Measurements from ENCODE around the gene ZNF496.
A peak's percentile ranks its signal among the peaks of the same experiment; 100 is the strongest.
"Not testable (repeated sequence)": the region's sequence is repeated elsewhere in the genome, so short reads cannot be mapped to it uniquely, and the experiment has no call there.

Gene ZNF496

DNA sequence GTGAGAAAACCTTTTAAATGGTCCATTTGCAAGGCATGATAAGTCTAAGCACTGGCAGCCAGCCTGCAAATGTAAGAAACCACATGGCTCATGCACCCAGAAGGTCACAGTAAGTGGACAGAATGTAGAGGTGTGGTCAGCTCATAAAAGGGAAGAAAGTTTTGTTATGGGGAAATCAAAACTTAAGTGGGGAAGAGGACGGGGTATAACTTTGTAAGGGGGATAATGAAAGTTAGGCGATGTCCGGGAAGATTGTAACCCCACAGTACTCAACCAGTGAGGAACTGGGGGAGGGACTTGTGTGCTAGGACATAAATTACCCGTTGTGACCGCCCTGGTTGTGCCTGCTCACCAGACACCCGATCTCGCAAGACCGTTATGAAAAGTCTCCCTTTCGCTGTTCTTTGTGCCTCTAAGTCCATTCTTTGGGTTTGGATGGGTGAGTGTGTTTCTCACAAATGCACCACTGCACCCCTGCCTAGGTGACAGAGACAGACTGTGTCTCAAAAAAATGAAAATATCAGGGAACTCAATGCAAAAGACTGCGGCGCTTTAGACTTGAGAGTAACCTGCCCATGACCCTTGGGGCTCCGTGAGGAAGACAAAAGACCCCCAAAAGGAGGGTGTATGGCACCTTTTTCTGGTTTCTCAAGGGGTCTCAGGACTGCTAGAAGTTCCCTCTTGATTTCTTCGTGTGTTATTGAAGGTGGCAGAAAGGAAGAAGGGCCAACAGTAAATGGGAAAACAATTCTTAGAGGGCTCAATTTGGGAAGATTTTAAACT lies 28.6 kb upstream of the ZNF496 start:
- no peak overlapping the region for H3K4me3 ChIP-seq (ENCODE audit: low read depth, low read length)

DNA sequence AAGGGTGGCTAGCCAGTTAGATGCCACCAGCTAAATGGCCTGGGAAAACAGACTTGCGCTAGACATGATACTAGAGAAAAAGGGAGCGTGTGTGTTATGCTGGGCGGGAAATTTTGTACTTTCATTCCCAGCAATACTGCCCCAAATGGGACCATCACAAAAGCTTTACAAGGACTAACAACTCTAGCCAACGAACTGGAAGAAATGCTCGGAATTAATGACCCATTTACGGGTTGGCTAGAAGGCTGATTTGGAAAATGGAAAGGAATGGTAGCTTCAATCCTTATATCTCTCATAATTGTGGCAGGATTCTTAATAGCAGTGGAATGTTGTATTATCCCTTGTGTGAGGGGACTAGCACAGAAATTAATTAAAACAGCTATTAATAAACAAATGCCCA lies 27.9 kb upstream of the ZNF496 start:
- no peak overlapping the region for H3K4me3 ChIP-seq (ENCODE audit: low read depth, low read length)

DNA sequence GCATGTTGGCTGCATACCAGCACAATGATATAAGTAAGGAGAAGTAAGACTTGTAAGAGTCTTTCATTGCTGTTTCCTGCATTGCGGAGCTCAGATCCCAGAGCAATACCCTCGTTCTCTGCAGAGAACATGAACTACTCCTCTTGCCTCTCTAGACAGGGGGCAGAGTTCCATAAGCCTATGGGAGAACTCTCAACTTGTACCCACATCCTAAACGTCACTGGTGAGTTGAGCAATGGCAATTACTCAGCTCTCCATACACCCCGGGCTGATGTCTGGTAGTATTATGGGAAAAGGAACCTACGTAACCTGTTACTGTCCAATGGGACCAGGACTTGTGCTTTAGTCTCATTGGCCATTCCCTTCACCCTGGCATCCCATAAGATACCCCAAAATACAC lies 27.3 kb upstream of the ZNF496 start:
- no peak overlapping the region for H3K4me3 ChIP-seq (ENCODE audit: low read depth, low read length)

DNA sequence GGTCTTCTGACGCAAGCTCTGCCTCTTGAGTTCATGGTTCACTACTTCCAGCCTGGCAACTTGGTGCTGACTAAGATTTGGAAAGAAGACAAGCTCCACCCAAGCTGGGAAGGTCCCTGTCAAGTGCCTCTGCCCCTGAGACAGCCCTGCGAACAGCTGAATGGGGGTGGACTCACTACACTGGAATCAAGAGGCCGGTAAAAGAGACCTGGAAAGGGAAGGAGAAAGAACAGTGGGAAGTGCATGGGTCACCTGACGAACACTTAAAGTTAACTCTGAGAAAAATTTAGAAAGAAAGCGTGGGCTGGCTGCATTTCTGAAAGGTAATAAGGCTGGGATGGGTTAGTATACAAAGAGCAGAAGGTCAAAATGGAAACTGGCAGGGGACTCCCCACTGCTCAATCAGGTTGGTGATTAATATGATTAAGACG lies 26.1 kb upstream of the ZNF496 start:
- no peak overlapping the region for H3K4me3 ChIP-seq (ENCODE audit: low read depth, low read length)

DNA sequence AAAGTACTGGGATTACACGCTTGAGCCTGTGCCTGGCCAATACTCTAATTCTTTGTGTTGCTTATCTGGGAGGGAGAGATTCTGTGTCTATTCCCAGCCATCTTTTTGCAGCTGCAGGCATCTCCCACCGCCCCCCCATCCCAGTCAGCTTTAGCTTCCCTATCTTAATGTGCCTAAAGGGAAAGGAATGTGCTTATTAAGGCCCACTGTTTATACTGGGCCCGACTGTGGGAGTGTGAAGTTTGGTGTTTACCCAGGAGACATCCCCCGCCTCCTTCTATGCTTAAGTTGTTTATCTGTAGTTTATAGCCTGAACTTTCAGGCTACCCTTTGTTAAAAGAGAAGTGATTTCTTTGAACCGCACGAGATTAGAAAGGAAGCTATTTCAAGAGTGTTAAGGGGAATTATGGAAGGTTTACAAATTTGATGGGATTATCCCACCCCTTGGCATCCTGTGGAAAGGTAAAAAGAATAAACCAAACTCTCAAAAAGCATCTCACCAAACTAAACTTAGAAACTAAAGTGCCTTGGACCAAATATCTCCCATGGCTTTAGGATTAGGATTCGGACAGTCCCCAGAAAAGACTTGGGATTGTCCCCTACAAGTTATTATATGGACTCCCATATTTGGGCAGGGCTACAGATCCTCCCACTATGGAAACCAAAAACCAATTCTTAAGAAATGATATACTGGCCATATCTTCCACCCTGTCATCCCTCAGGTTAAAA lies 25.5 kb upstream of the ZNF496 start:
- no peak overlapping the region for H3K4me3 ChIP-seq (ENCODE audit: low read depth, low read length)

DNA sequence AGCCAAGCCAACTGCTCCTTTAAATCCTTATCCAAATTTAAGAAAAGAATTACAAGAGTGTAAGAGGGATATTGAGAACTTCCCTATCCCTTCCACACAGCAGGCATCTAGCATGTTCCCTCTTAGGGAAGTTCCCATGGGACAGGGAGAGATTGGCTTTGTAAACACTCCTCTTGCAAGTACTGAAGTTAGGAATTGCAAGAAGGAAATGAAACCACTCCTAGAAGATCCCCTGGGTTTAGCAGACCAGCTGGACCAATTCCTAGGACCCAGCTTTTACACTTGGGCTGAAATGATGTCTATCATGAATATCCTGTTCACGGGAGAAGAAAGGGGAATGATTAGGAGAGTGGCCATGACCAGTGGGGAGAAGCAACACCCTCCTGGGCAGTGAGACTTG lies 23.5 kb upstream of the ZNF496 start:
- H3K4me3 ChIP-seq (ENCODE audit: low read depth, low read length): not testable (repeated sequence)

DNA sequence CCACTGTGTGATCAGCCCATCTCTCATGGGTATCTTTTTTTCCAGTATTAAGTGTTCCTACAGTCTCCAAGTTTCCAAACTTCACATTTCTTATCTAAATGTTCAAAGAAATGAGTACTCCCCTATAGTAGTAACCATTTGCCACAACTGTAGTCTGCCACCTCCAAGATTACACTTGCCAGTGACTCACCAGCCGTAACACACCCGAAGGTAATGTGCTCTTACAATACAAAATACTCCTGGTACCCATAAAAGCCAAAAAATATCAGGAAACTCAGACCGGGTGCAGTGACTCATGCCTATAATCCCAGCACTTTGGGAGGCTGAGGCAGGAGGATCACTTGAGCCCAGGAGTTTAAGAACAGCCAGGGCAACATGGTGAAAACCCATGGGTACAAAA lies 20.5 kb upstream of the ZNF496 start:
- H3K4me3 ChIP-seq (ENCODE audit: low read depth, low read length): no peak overlapping the region

DNA sequence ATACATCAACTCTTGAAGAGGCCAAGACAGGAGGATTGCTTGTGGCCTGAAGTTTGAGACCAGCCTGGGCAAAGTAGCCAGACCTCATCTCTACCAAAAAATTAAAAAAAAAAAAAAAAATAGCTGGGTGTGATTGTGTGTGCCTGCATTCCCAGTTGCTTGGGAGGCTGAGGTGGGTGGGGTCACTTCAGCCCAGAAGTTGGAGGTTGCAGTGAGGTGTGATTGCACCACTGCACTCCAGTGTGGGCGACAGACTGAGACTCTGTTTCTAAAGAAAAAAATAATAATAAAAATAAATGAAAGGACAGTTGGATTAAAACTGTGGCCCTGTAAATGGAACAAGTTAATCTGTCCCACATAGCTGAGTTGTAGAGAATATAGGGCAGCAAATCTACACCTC lies 18.9 kb upstream of the ZNF496 start:
- H3K4me3 ChIP-seq (ENCODE audit: low read depth, low read length): no peak overlapping the region

DNA sequence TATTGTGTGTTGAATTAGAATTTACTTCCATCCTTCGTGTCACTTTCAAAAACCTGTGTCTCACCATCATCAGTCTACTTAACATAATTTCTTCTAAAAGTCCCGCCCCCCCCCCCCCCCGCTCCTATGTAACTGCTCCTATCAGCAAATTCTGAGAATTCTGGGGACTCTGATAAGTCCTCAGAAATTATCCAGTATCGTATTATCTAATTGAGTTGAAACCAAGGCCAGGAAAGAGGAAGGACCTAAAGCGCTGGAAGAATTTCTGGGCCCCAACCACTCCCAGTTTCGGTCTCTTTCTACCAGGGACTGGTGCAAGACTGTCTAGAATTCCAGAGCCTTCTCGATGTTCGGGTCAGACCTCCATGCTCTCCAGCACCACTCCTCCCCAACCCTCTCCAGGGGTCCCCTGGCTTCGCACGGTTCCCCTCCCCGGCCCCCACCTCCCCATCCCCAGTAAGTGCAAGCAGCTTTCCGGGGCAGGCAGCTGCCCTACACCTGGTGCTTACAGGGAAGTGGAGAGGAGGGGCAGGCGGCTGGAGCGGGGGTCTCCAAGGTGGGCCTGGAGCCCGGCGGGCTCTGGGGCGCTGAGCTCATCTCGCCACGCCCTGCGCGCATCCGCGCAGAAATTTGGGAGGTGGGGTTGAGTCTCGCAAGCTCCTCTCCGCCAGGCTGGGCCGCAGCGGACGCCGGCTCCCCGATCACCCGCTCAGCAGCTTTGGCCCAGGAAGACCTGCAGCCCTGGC lies 16.0 kb upstream of the ZNF496 start:
- H3K4me3 ChIP-seq (ENCODE audit: low read depth, low read length): peak overlapping the region; percentile 33

DNA sequence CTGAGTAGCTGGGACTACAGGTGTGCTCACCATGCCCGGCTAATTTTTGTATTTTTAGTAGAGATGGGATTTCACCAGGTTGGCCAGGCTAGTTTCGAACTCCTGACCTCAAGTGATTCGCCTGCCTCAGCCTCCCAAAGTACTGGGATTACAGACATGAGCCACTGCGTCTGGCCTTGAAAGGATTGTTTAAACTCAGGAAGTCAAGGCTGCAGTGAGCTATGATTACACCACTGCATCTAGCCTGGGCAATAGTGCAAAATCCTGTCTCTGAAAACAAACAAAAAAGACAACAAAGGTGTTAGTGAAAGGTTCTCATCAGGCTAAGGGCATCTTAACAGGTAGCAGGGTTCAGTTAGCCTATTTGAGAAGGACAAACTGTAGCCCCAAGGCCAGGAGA lies 14.2 kb upstream of the ZNF496 start:
- no peak overlapping the region for H3K4me3 ChIP-seq (ENCODE audit: low read depth, low read length)

DNA sequence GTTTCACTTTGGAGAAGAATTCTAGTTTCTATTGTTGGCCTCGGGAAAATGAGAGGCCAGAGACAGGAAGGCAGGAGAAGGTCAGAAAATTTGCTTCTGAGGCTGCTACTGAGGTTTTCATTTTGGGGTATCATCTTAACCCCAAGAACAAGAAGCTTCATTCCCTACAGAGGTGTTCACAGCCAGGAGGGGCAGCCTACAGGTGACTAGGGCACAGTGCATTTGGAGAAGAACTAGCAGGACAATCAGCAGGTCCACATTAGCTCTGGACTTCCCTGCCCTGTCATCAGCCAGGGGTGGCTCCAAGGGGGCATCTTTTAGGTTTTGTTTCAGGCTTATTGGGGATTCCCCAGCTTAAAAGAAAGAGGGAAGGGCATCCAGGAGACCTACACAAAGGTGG lies 12.1 kb upstream of the ZNF496 start:
- H3K4me3 ChIP-seq (ENCODE audit: low read depth, low read length): no peak overlapping the region

DNA sequence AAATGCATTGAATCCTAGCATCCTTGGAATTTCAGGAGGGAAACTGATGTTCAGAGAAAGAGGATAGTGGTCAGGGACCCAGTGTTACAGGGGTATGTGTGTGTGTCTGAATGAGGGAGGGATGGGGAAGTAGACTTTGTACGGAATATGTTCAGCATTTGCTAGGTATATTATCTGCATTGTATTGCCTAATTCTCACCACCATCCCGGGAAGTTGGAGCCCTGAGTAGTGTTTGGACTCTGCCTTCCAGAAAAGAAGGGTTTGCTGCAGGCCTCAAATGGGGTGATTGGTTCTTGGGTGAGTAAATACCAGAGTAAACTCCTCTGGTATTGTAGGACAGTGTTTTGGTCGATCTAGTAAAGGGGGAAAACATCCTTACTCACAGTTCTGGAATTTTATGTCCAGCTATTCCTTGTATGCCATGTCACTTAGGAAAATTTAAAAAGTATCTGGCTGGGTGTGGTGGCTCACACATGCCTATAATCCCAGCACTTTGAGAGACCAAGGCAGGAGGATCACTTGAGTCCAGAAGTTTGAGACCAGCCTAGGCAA lies 7.1 kb upstream of the ZNF496 start:
- H3K4me3 ChIP-seq (ENCODE audit: low read depth, low read length): no peak overlapping the region

DNA sequence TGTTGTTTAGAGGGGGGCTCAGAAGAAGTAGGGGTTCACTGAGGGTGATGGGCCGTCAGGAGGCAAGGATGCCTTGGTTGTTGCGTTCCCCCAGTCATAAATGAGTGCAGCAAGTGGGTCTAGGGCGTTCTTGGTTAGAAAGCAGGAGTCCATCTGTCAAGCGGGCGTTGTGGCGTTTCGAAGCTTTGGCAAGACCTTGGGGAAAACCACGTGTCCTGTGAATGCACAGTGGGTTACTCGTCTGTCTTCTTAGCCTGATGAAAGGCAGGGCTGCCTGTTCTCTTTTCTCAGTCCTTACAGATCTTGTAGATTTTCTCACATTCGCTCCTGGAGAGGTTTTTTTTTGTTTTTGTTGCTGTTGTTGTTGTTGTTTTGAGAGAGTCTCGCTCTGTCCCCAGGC lies 6.3 kb upstream of the ZNF496 start:
- no peak overlapping the region for H3K4me3 ChIP-seq (ENCODE audit: low read depth, low read length)

DNA sequence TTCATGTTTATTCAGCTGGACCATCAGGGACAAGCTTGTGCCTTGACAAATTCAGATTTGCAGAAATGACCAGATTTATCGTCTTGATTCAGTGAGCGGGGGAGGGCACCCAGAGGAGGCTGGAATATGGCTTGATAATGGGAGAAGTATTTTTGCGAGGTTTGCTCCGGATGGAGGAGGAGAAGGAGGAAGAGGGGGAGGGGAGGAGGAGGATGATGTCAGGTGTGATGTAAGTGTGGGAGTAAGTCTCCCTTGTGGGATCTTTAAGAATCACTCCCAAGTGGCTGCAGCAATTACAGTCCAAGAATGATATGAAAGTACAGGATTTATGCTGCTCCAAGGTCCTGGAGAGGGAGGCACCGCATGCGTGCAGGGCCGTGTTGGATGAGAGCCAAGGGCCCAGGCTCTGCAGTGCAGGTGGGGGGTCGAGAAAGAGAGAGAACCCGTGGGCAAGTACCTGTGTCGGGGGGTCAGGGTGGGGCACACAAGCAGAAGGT lies 5.6 kb upstream of the ZNF496 start:
- no peak overlapping the region for H3K4me3 ChIP-seq (ENCODE audit: low read depth, low read length)

DNA sequence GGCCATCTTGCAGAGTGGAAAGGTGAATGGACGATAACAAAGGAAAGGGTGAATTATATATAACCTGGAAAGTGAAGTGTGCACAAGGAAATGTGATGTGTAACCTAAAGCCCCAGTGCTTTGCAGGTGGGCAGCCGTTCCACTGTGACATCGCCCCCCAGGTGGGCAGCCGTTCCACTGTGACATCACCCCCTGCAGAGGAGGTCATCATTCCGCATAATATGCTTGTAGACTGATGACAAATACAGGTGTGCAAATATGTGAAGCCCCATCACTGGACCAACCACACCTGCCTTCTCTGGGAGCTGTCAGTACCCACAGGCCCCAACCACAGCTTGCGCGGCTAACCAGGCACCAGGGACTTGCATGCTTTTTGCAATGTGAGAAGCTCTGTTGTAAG lies 4.7 kb upstream of the ZNF496 start:
- no peak overlapping the region for H3K4me3 ChIP-seq (ENCODE audit: low read depth, low read length)

DNA sequence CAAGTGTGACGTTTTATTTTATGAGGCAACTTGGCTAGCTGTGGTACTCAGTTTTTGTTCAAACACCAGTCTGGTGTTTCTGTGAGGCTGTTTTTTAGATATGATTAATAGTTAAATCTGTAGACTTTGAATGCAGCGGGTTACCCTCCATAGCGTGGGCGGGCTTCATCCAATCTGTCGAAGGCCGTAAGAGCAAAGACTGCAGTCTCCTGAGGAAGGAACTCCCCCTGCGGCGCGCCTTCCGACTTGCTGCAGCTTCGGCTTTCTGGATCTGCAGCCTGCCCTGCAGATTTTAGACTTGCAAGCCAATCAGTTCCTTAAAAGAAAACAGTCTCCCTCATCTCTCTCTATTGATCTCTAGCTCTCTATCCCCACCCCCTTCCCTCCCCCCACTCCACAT lies 4.2 kb upstream of the ZNF496 start:
- H3K4me3 ChIP-seq (ENCODE audit: low read depth, low read length): no peak overlapping the region

DNA sequence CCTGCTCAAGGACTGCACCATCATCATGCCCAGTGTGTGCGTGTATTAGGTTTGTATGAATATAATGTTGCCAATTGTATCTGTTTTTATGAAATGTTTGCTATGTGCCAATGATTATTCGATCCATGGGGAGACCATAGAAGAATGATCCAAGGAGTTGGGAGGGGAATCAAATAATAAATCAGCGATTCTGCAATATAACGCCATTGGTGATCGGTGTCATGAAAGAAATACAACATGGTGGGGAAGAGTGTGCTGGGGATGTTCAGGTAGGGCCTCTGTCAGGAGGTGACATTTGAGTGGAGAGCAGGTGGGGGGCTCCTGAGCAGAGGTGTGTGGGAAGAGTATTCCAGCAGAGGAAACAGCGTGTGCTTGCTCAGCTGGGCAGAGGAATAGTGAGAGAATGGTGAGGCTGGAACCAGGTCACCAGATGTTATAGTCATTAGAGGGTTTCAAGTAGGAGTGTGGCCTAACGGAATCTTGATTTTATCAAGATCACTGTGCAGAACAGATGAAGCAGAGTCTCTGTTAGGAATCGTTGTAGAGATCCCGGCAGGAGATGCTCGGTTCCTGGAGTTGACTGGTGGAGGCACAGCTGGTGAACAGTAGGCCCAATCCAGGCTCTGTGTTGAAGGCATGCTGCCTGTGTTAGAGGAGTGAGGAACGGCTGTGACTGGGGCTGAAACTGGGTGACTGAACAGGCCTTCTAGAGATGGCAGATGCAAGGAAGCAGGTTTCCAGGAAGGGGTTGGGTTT lies 2.9 kb upstream of the ZNF496 start:
- no peak overlapping the region for H3K4me3 ChIP-seq (ENCODE audit: low read depth, low read length)

DNA sequence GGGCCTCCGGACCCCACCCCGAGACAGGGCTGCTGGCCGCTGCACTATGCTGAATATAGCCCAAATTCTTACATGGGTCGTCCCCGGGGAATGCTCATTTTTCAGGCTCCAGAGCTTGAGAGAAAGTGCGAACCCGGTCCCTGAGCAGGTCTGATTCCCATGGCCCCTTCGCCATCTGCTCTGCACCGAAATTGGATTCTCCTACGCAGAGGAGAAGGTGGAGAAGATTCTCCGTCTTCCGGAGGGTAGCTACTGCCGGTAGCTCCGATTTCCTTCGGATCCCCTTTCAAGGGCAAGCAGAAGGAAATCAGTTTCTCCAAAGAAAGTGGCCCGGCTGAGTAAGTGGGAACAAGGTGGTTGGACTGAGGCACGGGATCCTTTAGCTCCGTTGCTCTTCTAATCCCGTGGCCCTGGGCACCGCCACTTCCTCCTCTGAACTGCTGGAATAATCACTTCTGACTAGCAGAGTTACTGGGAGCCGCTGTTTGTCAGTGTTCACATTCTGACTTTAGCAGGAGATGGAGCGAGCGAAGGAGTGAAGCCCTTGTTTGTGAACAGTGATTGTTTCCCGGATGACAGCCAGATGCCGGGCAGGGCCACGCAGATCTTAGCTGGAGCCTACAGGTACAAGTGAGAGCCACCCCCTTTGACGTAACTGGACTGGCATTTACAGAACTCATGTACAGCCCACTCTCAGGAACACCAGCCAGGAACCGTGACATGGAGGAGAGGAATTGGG lies 1.1 kb upstream of the ZNF496 start:
- H3K4me3 ChIP-seq (ENCODE audit: low read depth, low read length): peak overlapping the region; percentile 88

DNA sequence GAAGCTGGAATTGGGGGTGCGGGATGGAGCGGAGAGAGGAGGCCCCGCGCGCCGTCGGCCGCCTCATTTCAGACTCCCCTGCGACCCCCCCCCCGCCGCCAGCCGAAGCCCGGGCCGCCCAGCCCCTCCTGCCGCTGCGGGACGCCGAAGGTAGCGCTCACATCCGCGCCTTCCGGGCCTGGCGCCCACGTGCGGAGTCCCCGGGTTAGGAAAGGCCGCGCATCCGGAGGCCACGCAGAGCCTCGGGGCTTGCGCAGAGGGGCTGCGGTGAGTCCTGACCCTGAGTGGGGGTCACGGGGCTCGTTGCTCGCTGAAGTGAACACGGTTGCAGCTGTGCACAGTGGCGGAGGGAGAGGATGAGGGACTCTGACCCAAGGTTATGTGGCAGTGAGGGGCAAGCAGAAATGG lies 552 bp upstream of the ZNF496 start:
- H3K4me3 ChIP-seq (ENCODE audit: low read depth, low read length): peak overlapping the region; percentile 88

DNA sequence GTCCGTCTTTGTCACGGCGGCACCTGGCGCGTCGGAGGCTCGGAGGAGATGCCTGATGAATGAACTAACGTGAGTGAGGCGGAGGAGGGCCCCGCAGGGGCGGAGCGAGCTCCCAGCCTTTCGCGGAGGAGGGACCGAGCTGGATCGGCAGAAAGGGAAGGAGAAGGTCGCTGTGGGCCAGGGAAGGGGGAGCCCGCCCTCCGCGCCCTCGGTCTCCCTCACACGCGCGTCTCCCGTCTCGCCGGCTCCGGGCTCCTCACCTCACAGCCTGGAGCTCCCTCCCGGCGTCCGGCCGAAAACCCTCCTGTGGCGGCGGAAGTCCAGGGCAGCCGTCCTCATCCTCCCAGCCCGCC lies 519 bp downstream of the ZNF496 start:
- H3K4me3 ChIP-seq (ENCODE audit: low read depth, low read length): peak overlapping the region; percentile 88
